Central memory CD4-positive, alpha-beta T cell (primary cell): Measurements from ENCODE around the gene DRAXIN.

Source experiments
- DNase-seq: peaks from one replicate; pipeline ENCODE4 v3.0.0; 2022

DRAXIN gene

GRCh38 chr1:11738783-11739182 lies 47.3 kb downstream of the DRAXIN start:
- DNase-seq, result no peak

- peak; percentile 33 for DNase-seq
These were observed 49.0 kb downstream of the DRAXIN start for GRCh38 chr1:11740258-11741192.

GRCh38 chr1:11741482-11741881 lies 50.0 kb downstream of the DRAXIN start:
- DNase-seq, result no peak

GRCh38 chr1:11741919-11742558 lies 50.5 kb downstream of the DRAXIN start:
- DNase-seq, result no peak

GRCh38 chr1:11744287-11744686 lies 52.8 kb downstream of the DRAXIN start:
- DNase-seq, result no peak

GRCh38 chr1:11746092-11746491 lies 54.6 kb downstream of the DRAXIN start:
- no peak for DNase-seq

GRCh38 chr1:11746795-11747487 lies 55.4 kb downstream of the DRAXIN start:
- DNase-seq, result no peak

GRCh38 chr1:11748294-11749202 lies 57.0 kb downstream of the DRAXIN start:
- no peak for DNase-seq

GRCh38 chr1:11749203-11749689 lies 57.7 kb downstream of the DRAXIN start:
- peak; percentile 51 for DNase-seq

GRCh38 chr1:11749996-11750395 lies 58.5 kb downstream of the DRAXIN start:
- DNase-seq, result no peak

GRCh38 chr1:11751087-11751486 lies 59.6 kb downstream of the DRAXIN start:
- no peak for DNase-seq

GRCh38 chr1:11752359-11753088 lies 61.0 kb downstream of the DRAXIN start:
- no peak for DNase-seq

- DNase-seq, result no peak
These were observed 62.2 kb downstream of the DRAXIN start for GRCh38 chr1:11753555-11754208.

- DNase-seq, result no peak
These were observed 65.5 kb downstream of the DRAXIN start for GRCh38 chr1:11757047-11757446.

- DNase-seq, result no peak
These were observed 68.3 kb downstream of the DRAXIN start for GRCh38 chr1:11759791-11760190.

GRCh38 chr1:11761285-11761684 lies 69.8 kb downstream of the DRAXIN start:
- DNase-seq, result no peak

- no peak for DNase-seq
These were observed 70.5 kb downstream of the DRAXIN start, which contains the start of gene C1orf167 for GRCh38 chr1:11761988-11762406. Gene C1orf167, plus strand, starts transcription at chr1:11762193. Its CDS starts 2,208 bp downstream, at chr1:11764401.

- no peak for DNase-seq
These were observed 72.6 kb downstream of the DRAXIN start for GRCh38 chr1:11764115-11764514.

- DNase-seq, result no peak
These were observed 73.0 kb downstream of the DRAXIN start for GRCh38 chr1:11764519-11764918.

GRCh38 chr1:11765661-11766428 lies 74.3 kb downstream of the DRAXIN start:
- DNase-seq, result no peak
